ENCODE data around the gene MDFIC2.

MDFIC2 gene

DNA sequence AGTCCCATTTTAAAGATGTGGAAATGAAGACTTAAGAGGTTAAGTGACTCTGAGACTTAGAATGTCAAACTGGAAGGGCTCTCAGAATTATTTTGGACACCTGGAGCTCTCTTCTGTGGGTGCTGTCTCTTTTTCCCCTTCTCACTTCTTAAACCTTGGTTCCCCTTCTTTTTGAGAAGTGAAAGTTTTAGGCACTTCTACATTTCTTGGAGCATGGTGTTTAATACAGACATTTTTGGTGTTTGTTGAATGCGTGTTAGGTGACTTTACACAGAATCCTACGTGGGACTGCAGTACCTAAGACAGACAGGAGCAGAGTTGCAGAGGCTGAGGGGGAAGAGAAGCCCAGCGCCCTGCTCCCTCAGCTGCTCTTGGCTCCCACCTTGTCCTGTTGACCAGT is 133.3 kb downstream of the MDFIC2 start:
- DNase-seq: peak in 3 of 4 experiments; percentile 2 to 48 (median 5)

DNA sequence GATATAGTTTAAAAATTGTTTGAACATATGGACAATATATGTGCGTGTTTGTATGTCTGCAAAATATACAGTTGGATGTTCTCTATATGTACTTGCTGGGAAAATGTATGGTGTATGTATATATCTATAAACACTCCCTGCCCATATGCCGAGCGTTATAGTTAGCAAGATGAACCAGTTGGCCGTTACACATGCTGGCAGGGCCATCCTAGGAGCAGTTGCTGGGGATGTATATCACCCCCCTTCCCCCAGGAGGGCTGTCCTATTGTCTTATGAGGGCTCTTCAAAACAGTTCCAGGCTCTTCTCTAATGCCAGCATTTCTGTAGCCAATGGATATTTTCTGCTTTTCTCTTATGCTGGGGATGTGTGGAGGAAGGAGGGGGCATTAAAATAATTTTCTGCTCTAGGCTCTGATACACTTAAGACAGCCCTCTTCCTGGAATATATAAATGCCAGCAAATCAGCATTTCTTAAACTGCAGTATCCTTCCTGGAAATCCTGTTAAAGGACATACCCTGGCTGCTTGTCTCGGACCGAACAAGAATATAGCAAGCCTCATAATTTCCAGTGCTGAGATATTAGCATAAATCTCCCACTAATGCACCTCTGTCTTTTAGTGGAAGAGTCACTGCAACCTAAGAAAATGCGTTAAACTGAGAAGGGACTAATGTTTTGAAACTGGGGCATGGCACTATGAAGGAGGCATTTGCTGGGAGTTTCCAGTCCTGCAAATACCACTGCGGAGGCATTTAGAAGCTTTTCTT is 134.4 kb downstream of the MDFIC2 start:
- DNase-seq: no peak

DNA sequence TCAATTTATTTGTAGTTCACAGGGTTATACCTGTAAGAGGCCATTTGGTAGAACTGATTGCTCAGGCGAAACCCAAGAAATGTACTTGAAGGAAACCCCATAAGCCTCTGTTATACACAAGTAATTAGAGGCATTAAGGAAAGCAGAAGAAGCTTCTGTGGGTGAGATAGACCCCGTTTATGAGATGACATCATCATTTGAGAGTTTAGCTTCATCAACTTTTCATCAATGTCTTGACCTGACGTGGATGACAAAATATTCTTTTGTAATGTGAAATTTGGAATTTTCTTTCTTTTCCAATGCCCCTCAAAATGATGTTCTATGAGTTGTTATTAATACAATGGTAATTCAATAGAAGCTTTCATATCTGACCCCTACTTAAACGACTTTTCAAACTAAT is 136.2 kb downstream of the MDFIC2 start:
- DNase-seq: no peak

DNA sequence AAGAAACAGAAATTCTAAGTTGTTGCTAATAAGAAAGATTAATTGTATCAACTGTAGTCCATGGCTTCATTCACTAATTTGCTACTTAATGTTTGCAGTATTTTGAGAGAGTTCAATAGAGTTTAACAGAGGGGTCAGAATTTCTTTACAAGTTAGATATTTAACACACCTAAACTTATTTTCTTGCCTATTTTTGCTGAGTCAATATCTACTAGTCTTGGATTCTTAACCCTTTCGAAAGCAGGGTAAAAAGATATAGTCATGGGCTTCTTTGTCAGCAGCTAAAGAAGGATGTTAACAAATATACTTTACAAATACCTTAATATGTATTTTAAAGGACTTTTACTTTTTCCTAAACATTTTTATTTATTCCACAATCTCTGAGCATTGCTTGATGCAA is 155.6 kb downstream of the MDFIC2 start:
- DNase-seq: no peak

DNA sequence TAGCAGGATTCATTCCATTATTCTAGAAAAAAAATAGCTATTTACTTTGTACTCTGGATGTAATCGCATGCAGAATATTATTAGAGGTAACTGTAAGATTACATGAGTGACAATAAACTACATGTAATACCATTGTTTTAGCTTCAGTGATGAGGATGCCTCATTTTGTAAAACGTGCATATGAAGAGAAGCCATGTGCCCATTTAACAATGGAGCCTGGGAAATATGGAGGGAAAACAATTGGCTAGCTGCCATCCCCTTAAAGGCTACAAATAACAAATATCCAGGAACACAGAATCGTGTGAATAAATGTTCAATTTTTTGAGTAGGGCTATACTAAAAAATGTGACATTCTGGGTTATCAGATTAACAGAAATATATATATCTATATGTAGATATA is 161.8 kb downstream of the MDFIC2 start:
- DNase-seq: no peak

DNA sequence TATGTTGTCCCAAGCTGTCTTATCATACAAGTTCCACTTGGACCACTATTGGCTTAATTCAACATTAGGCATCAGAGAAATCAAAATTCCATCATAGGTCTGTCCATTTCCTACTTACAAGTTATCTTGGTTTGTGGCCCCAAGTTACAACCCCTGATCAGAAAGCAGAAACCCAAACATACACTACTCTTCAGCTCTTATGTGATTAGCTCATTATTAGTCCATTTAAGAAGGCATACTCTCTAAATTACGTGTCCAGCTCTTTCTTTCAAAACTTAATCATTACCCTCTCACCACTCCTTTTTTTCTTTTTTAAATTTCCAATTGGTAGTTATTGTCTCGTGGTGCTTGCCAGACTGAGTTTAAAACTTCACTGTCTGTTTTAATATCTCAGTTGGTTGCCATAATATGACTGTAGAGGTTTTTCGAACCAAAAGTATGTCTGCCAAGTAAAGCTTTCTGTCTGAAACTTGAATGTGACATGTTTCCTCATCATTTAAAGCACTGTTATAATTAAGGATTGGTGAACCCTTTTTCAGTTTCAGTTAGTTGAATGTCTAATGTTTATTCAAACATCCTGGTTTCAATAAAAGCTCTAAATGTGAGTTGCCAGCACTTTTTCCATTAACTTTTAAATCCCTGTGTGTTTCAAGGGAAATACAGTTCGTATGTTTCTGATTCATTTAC is 162.6 kb downstream of the MDFIC2 start:
- no peak for DNase-seq

All from suppressor macrophage (primary cell).